Tibial artery (tissue), 4 donors: ENCODE data around the gene PPP2R3A.

Experiments
- DNase-seq, 2 donors: peaks; one replicate each; pipeline ENCODE4 v3.0.0-alpha.2; 2019
- H3K27ac ChIP-seq, 2 donors: fragments of 200-600 bp; sonication (generic) in 1 of 2; 1 replicate in 1 of 2; 2 replicates in 1 of 2; pipeline ENCODE4 v1.5.1; 2018 to 2019; ENCODE audit warnings: mild to moderate bottlenecking in 1 of 2
- H3K27me3 ChIP-seq, 2 donors: fragments of 200-600 bp; sonication (generic) in 1 of 2; one replicate each; pipeline versions ENCODE4 v1.5.1 to v1.6.0; 2016 to 2019
- H3K36me3 ChIP-seq, 3 donors: fragments of 200-600 bp; sonication (generic) in 2 of 3; one replicate each; pipeline ENCODE4 v1.5.1; 2016 to 2019; ENCODE audit warnings: mild to moderate bottlenecking in 2 of 3
- H3K4me1 ChIP-seq, 4 donors: fragments of 200-600 bp; sonication (generic) in 2 of 4; 1 replicate in 3 of 4; 2 replicates in 1 of 4; pipeline ENCODE4 v1.5.1; 2016 to 2019
- H3K4me3 ChIP-seq, 2 donors: fragments of 200-600 bp; sonication (generic) in 1 of 2; 1 replicate in 1 of 2; 2 replicates in 1 of 2; pipeline ENCODE4 v1.5.1; 2018 to 2019; ENCODE audit warnings: mild to moderate bottlenecking in 2 of 2
- H3K9me3 ChIP-seq, 3 donors: fragments of 200-600 bp; sonication (generic) in 1 of 3; one replicate each; pipeline ENCODE4 v1.5.1; 2016 to 2019
- intact Hi-C: fragments of 100-400 bp; cut with DNase I; formaldehyde crosslinking; loops from one replicate; pipeline ENCODE4 v1.15.0; 2023; ENCODE audit warnings: low total_unique reads
- TF ChIP-seq, protein P1 (sequence below), 2 experiments: fragments of 200-600 bp in 1 of 2; fragments of 450-650 bp in 1 of 2; IDR thresholded peaks; one replicate each; pipeline ENCODE4 v1.5.1; 2017 to 2019; ENCODE audit warnings: antibody characterized with exemption in 2 of 2, mild to moderate bottlenecking in 1 of 2, moderate library complexity in 1 of 2

PPP2R3A gene

DNA sequence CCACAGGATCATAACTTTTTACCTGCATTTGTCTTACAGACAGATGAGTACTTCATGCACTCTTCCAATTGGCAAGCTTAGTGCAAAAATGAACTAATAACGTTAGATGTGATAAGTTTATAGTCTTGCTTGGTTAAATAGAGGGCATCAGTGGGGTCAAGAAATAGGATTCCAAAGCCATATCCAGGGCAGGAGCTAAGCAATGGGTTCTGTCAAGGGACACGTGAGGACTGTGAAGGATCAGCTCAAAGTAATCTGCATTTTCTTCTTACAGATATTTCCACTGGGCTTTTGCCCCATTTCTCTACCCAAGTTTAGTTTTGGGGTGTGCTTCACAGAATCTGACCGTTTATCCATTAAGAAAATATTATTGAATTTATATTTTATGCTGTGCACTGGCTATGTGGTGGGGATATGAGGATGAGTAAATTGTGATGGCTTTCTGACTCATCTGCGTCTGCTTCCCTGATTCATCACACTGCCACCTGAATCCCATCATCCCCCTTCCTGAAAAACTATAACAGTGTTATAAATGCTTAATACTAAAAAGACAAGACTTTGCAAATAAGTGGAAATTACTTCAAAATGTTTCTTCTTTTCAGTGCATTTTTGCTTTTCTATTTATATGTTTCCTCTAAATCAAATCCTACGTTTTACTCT is 17.5 kb downstream of the PPP2R3A start:
- H3K4me1 ChIP-seq: peaks cover 0 to 13% (median 6%) of the 10 kb centered on the region in 4 donors
- intact Hi-C loops: no loop called here
- no peaks in the 10 kb centered on the region for H3K9me3 ChIP-seq
- H3K27me3 ChIP-seq: no peaks in the 10 kb centered on the region
- TF ChIP-seq, protein P1, sequence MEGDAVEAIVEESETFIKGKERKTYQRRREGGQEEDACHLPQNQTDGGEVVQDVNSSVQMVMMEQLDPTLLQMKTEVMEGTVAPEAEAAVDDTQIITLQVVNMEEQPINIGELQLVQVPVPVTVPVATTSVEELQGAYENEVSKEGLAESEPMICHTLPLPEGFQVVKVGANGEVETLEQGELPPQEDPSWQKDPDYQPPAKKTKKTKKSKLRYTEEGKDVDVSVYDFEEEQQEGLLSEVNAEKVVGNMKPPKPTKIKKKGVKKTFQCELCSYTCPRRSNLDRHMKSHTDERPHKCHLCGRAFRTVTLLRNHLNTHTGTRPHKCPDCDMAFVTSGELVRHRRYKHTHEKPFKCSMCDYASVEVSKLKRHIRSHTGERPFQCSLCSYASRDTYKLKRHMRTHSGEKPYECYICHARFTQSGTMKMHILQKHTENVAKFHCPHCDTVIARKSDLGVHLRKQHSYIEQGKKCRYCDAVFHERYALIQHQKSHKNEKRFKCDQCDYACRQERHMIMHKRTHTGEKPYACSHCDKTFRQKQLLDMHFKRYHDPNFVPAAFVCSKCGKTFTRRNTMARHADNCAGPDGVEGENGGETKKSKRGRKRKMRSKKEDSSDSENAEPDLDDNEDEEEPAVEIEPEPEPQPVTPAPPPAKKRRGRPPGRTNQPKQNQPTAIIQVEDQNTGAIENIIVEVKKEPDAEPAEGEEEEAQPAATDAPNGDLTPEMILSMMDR (IDR thresholded peaks at IDR 0.05): no peak
- H3K36me3 ChIP-seq: no peaks in the 10 kb centered on the region
- no peak overlapping the region for H3K27ac ChIP-seq
- no peak for DNase-seq
- no peak overlapping the region for H3K4me3 ChIP-seq

DNA sequence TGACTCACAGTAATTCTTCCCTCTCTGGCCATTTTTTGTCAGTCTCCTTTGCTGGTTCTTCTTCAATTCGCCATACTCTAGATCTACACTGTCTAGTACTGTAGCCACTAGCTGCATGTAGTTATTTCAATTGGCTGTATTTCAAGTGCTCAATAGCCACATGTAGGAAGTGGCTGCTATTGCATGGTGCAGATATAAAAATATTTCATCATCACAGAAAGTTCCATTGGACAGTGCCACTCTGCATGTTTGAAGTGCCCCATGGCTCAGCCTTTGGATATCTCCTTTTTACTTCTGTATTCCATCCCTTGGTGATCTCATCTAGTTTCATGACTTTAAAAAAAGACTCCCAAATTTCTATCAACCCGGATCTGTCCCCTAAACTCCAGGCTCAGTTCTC is 22.1 kb downstream of the PPP2R3A start:
- H3K27ac ChIP-seq: no peak overlapping the region
- no peak for DNase-seq
- peaks cover 0 to 34% (median 2%) of the 10 kb centered on the region in 4 donors for H3K4me1 ChIP-seq
- no peaks in the 10 kb centered on the region for H3K27me3 ChIP-seq
- H3K9me3 ChIP-seq: no peaks in the 10 kb centered on the region
- no peaks in the 10 kb centered on the region for H3K36me3 ChIP-seq
- intact Hi-C loops: no loop called here
- TF ChIP-seq, protein P1 (IDR thresholded peaks at IDR 0.05): no peak
- H3K4me3 ChIP-seq: no peak overlapping the region

DNA sequence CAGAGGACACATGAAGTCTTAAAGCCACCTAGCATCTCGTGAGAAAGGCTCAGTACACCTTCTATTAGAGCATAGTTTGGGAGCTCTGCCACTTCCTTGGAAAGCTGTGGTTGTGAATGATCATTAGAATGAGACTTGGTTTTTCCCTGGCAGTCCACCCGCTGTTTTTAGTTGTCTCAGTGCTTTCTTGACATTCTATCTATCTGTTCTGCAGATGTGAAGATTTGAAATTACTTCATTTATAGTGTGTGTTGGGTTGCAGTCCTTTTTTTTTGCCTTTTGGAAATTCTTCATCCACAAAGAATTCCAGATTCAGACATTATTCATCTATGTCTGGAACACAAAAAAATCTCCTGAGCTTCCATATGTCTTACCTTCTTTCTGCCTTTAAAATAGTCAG is 23.7 kb downstream of the PPP2R3A start:
- intact Hi-C loops: no loop called here
- Histone ChIP-seq H3K9me3 (no peaks in the 10 kb centered on the region), H3K27ac (no peak overlapping the region), H3K4me1 (peaks cover 0 to 36% (median 0%) of the 10 kb centered on the region in 4 donors), H3K27me3 (no peaks in the 10 kb centered on the region), H3K4me3 (no peak overlapping the region), H3K36me3 (no peaks in the 10 kb centered on the region)
- no peak for DNase-seq
- TF ChIP-seq, protein P1 (IDR thresholded peaks at IDR 0.05): no peak

DNA sequence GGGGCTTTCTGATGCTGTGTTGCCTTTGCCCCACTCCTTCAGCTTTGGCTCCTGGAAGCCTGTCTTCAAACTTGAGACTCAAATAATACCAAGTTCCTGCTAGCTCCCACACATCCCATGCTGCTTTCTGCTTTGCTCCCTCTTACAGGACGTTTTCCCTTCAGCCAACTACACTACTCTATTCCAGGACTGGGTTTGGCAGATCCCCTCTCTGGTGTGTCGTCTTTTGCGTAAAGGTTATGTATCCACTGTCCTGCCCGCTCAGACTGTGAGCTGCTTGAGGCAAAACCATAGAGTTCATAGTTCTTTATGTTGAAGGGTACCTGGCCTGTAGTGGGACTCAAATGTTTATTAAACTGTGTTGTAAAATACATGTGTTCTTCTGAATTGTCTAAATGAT is 25.4 kb downstream of the PPP2R3A start:
- Histone ChIP-seq H3K36me3 (no peaks in the 10 kb centered on the region), H3K27me3 (no peaks in the 10 kb centered on the region), H3K9me3 (no peaks in the 10 kb centered on the region), H3K27ac (no peak overlapping the region), H3K4me1 (peaks cover 0 to 43% (median 0%) of the 10 kb centered on the region in 4 donors), H3K4me3 (no peak overlapping the region)
- intact Hi-C loops: no loop called here
- no peak for DNase-seq
- TF ChIP-seq, protein P1 (IDR thresholded peaks at IDR 0.05): no peak

DNA sequence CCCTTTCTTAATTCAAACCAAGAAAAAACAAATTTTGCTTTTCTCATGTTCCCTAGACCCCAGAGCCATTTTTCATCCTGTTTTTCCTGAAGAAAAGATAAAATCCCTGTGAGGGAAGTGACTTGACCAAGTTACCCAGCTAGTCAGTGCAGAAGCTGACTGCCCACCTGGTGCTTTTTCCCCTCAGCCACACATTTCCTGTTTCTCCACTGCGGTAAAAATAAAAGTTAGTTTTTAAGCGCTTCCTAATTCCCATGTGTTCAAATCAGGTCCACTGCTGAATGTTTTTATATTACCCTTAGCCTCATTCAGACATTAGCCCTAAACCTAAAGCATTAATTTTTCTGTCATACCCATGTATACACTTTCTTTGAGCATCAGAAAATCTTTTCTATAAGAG is 26.1 kb downstream of the PPP2R3A start:
- TF ChIP-seq, protein P1 (IDR thresholded peaks at IDR 0.05): no peak
- no peaks in the 10 kb centered on the region for H3K36me3 ChIP-seq
- H3K4me1 ChIP-seq: peaks cover 0 to 50% (median 0%) of the 10 kb centered on the region in 4 donors
- peak overlapping the region in 1 of 2 donors; percentile 33 for H3K27ac ChIP-seq
- no peak for DNase-seq
- no peaks in the 10 kb centered on the region for H3K9me3 ChIP-seq
- intact Hi-C loops: no loop called here
- no peak overlapping the region for H3K4me3 ChIP-seq
- H3K27me3 ChIP-seq: no peaks in the 10 kb centered on the region
